T47D (cell line): ENCODE measurements around the gene KLF14.
"Not testable (repeated sequence)": the region's sequence is repeated elsewhere in the genome, so short reads cannot be mapped to it uniquely, and the experiment has no call there.

Source experiments
- DNase-seq, 2 experiments: peaks; one replicate each; pipeline versions ENCODE4 v3.0.0 to v3.0.0-alpha.2; 2011 to 2012; ENCODE audit warnings: low read depth in 1 of 2, low spot score in 1 of 2
- JUND ChIP-seq: IDR thresholded peaks from 2 replicates; pipeline ENCODE4 v1.6.1; 2012; ENCODE audit warnings: low read depth
- in situ Hi-C: cut with HindIII; loops from 2 replicates; pipeline ENCODE4 v1.10.0; 2016; ENCODE audit warnings: low sequenced_read_pairs, low pct_unique_long_range_greater_than_20kb

The KLF14 gene

GRCh38 chr7:130733931-130734814 lies at the start of gene KLF14:
TSS of gene KLF14 (minus strand) at chr7:130734207. CDS start at chr7:130734033, 174 bp downstream.
- no peak for TF ChIP-seq JUND
- DNase-seq: peak in 1 of 2 experiments; percentile 37

GRCh38 chr7:130781346-130781745 lies 47.3 kb upstream of the KLF14 start:
- in situ Hi-C loops: no loop called here
- DNase-seq: no peak
- no peak for TF ChIP-seq JUND

More at GRCh38 chr7:130733931-130734814, at the start of gene KLF14:
- in situ Hi-C loops: no loop called here

GRCh38 chr7:130777426-130777825 lies 43.4 kb upstream of the KLF14 start:
- TF ChIP-seq JUND: no peak
- in situ Hi-C loops: no loop called here
- no peak for DNase-seq

GRCh38 chr7:130772456-130772855 lies 38.4 kb upstream of the KLF14 start:
- DNase-seq, in situ Hi-C loops: not testable (repeated sequence)

GRCh38 chr7:130768854-130769253 lies 34.8 kb upstream of the KLF14 start:
- in situ Hi-C loops: no loop called here
- DNase-seq: no peak
- no peak for TF ChIP-seq JUND

- DNase-seq, in situ Hi-C loops: not testable (repeated sequence)
These were observed 30.6 kb upstream of the KLF14 start for GRCh38 chr7:130764569-130764968.

GRCh38 chr7:130758429-130759056 lies 24.5 kb upstream of the KLF14 start:
- in situ Hi-C loops: no loop called here
- TF ChIP-seq JUND: no peak
- peak; percentile 2 to 40 for DNase-seq

GRCh38 chr7:130756316-130756715 lies 22.3 kb upstream of the KLF14 start:
- no peak for DNase-seq
- TF ChIP-seq JUND: no peak
- in situ Hi-C loops: no loop called here

GRCh38 chr7:130752424-130752823 lies 18.4 kb upstream of the KLF14 start:
- no peak for TF ChIP-seq JUND
- in situ Hi-C loops: no loop called here
- DNase-seq: no peak

- in situ Hi-C loops: no loop called here
- DNase-seq: no peak
These were observed 16.7 kb upstream of the KLF14 start for GRCh38 chr7:130750755-130751154.

GRCh38 chr7:130748531-130749389 lies 14.8 kb upstream of the KLF14 start:
- no peak for DNase-seq
- TF ChIP-seq JUND: no peak
- in situ Hi-C loops: no loop called here

More at GRCh38 chr7:130750755-130751154, 16.7 kb upstream of the KLF14 start:
- no peak for TF ChIP-seq JUND

- no peak for TF ChIP-seq JUND
- DNase-seq: no peak
- in situ Hi-C loops: no loop called here
These were observed 7.5 kb upstream of the KLF14 start for GRCh38 chr7:130741331-130741995.
